CD4-positive, CD25-positive, alpha-beta regulatory T cell (primary cell): ENCODE results near the gene OPHN1. TPM values are rescaled to one million over a fixed set of nuclear protein-coding genes. Genes with fewer than 3 reads are reported as not detected.

ENCODE experiments used
- ATAC-seq, 2 donors: fragments of 150-1000 bp; cut with Tn5 transposase; one replicate each; pipeline ENCODE4 v1.10.0; 2021; ENCODE audit warnings: low read depth in 2 of 2, moderate number of reproducible peaks in 2 of 2, moderate library complexity in 1 of 2
- DNase-seq, 3 donors: peaks; one replicate each; pipeline versions ENCODE4 v3.0.0 to v3.0.0-alpha.2; 2012 to 2022; ENCODE audit warnings: mixed read lengths in 1 of 3
- H3K27ac ChIP-seq: one replicate; pipeline ENCODE4 v1.7.0; 2013; ENCODE audit warnings: mild to moderate bottlenecking, low read length; ENCODE audit not compliant: insufficient read depth, poor library complexity, severe bottlenecking
- H3K27me3 ChIP-seq: one replicate; pipeline ENCODE4 v1.7.0; 2013; ENCODE audit warnings: low read length; ENCODE audit not compliant: control insufficient read depth, insufficient read depth
- H3K36me3 ChIP-seq: one replicate; pipeline ENCODE4 v1.7.0; 2013; ENCODE audit warnings: mild to moderate bottlenecking, low read length, moderate library complexity; ENCODE audit not compliant: control insufficient read depth, insufficient read depth
- H3K4me1 ChIP-seq: 2 replicates; pipeline ENCODE4 v1.7.0; 2013; ENCODE audit warnings: mild to moderate bottlenecking, low read length; ENCODE audit not compliant: insufficient read depth, control insufficient read depth, poor library complexity, severe bottlenecking
- H3K4me3 ChIP-seq: one replicate; pipeline ENCODE4 v1.7.0; 2013; ENCODE audit warnings: low read depth, mild to moderate bottlenecking, low read length, moderate library complexity
- H3K9me3 ChIP-seq, 2 experiments: 1 replicate in 1 of 2; 2 replicates in 1 of 2; pipeline ENCODE4 v1.7.0; 2013; ENCODE audit warnings: low read length in 2 of 2, mild to moderate bottlenecking in 1 of 2, moderate library complexity in 1 of 2; ENCODE audit not compliant: control insufficient read depth in 2 of 2
- H3K27ac Mint-ChIP-seq, 3 donors: one replicate each; pipeline ENCODE4 v1.8.0; 2020 to 2022; ENCODE audit warnings: mild to moderate bottlenecking in 3 of 3, mixed read lengths in 3 of 3, moderate library complexity in 2 of 3
- H3K27me3 Mint-ChIP-seq: one replicate; pipeline ENCODE4 v1.8.0; 2022; ENCODE audit warnings: mild to moderate bottlenecking, mixed read lengths
- H3K36me3 Mint-ChIP-seq: one replicate; pipeline ENCODE4 v1.8.0; 2020; ENCODE audit warnings: mixed read lengths
- H3K4me1 Mint-ChIP-seq, 4 donors: one replicate each; pipeline ENCODE4 v1.8.0; 2020 to 2022; ENCODE audit warnings: mixed read lengths in 4 of 4, mild to moderate bottlenecking in 1 of 4
- H3K4me3 Mint-ChIP-seq, 4 donors: one replicate each; pipeline ENCODE4 v1.8.0; 2020 to 2022; ENCODE audit warnings: mild to moderate bottlenecking in 4 of 4, mixed read lengths in 4 of 4, moderate library complexity in 3 of 4
- H3K9me3 Mint-ChIP-seq, 7 donors: one replicate each; pipeline ENCODE4 v1.8.0; 2020 to 2022; ENCODE audit warnings: mixed read lengths in 7 of 7, mild to moderate bottlenecking in 3 of 7, moderate library complexity in 2 of 7
- polyA plus RNA-seq, 4 donors: library from polyadenylated mRNA; unstranded; fragments of 300-500 nt; fragmentation: Illumina TruSeq; gene quantifications; one replicate each; pipeline ENCODE4 v1.2.3, GENCODE V29; 2021
- total RNA-seq: library from RNA; stranded (reverse); gene quantifications from one replicate; pipeline ENCODE4 v1.2.3, GENCODE V29; 2022

The OPHN1 gene
- total and polyA plus RNA-seq, 5 donors from 2014 or later, result 0.15 TPM; not detected in 4

- Histone ChIP-seq H3K27me3 (no peaks in the 10 kb centered on the region), H3K27ac (no peak overlapping the region), H3K36me3 (no peaks in the 10 kb centered on the region), H3K4me1 (no peaks in the 10 kb centered on the region), H3K4me3 (no peak overlapping the region), H3K9me3 (no peaks in the 10 kb centered on the region)
- Mint-ChIP-seq H3K4me3 (no peak overlapping the region), H3K27ac (no peak overlapping the region), H3K9me3 (no peaks in the 10 kb centered on the region), H3K27me3 (no peaks in the 10 kb centered on the region), H3K36me3 (no peaks in the 10 kb centered on the region), H3K4me1 (no peaks in the 10 kb centered on the region)
- DNase-seq (no peak), ATAC-seq (no peak)
These were observed 128.7 kb downstream of the OPHN1 start for GRCh38 chrX:68304602-68305001.

DNA sequence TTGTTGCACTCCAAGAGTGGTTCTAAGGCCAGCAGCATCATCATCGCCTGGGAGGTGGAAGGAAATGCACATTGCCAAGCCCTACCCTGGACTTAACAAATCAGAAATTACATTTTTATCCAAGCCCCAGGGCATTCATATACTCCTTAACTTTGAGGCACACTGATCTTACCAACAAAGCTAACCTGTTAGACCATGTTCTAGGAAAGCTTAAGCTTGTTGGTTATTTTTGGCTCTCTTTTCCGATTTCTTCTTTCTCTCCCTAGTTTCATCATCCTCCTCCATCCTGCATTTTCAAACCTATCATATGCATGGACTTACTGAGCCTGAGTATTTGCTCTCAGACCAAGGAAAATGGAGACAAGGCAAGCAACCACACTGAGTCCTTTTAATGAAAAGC lies 133.4 kb downstream of the OPHN1 start:
- DNase-seq (no peak), ATAC-seq (no peak)
- no peak overlapping the region for H3K27ac Mint-ChIP-seq
- H3K4me3 Mint-ChIP-seq, result no peak overlapping the region
- H3K27me3 Mint-ChIP-seq, result no peaks in the 10 kb centered on the region
- Histone ChIP-seq H3K27ac (no peak overlapping the region), H3K9me3 (no peaks in the 10 kb centered on the region), H3K36me3 (no peaks in the 10 kb centered on the region), H3K4me3 (no peak overlapping the region), H3K4me1 (no peaks in the 10 kb centered on the region), H3K27me3 (no peaks in the 10 kb centered on the region)
- no peaks in the 10 kb centered on the region for H3K36me3 Mint-ChIP-seq
- no peaks in the 10 kb centered on the region for H3K4me1 Mint-ChIP-seq
- H3K9me3 Mint-ChIP-seq, result no peaks in the 10 kb centered on the region

DNA sequence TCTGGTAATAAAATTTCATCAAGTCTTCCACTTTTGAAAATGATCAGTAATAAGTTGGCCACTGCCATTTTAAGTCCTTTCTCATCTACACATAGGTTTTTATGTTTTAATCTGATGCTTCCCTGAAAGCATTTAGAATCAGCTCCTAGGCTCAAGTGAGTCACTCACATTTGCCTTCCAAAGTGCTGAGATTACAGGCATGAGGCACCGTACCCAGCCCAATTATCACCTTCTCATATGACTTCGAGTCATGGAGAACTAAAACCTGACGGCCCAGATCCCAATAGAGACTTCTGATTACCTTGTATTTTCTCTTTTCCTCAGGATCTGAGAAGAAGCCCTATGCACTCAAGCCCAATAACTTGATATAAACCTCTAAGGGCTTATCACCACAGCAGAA lies 140.8 kb downstream of the OPHN1 start:
- Histone ChIP-seq H3K4me1 (no peaks in the 10 kb centered on the region), H3K27me3 (no peaks in the 10 kb centered on the region), H3K27ac (no peak overlapping the region), H3K36me3 (no peaks in the 10 kb centered on the region), H3K4me3 (no peak overlapping the region), H3K9me3 (no peaks in the 10 kb centered on the region)
- Mint-ChIP-seq H3K9me3 (peaks cover 0 to 3% (median 0%) of the 10 kb centered on the region in 7 donors), H3K36me3 (no peaks in the 10 kb centered on the region), H3K27ac (no peak overlapping the region), H3K4me1 (no peaks in the 10 kb centered on the region), H3K4me3 (no peak overlapping the region), H3K27me3 (no peaks in the 10 kb centered on the region)
- ATAC-seq (no peak), DNase-seq (no peak)

GRCh38 chrX:68288127-68288526 lies 145.2 kb downstream of the OPHN1 start:
- Histone ChIP-seq H3K27ac (no peak overlapping the region), H3K9me3 (no peaks in the 10 kb centered on the region), H3K4me3 (no peak overlapping the region), H3K27me3 (no peaks in the 10 kb centered on the region), H3K4me1 (no peaks in the 10 kb centered on the region), H3K36me3 (no peaks in the 10 kb centered on the region)
- no peak overlapping the region for H3K4me3 Mint-ChIP-seq
- ATAC-seq (no peak), DNase-seq (no peak)
- H3K4me1 Mint-ChIP-seq, result no peaks in the 10 kb centered on the region
- no peaks in the 10 kb centered on the region for H3K36me3 Mint-ChIP-seq
- H3K27ac Mint-ChIP-seq, result no peak overlapping the region
- no peaks in the 10 kb centered on the region for H3K27me3 Mint-ChIP-seq
- peaks cover 0 to 4% (median 0%) of the 10 kb centered on the region in 7 donors for H3K9me3 Mint-ChIP-seq

DNA sequence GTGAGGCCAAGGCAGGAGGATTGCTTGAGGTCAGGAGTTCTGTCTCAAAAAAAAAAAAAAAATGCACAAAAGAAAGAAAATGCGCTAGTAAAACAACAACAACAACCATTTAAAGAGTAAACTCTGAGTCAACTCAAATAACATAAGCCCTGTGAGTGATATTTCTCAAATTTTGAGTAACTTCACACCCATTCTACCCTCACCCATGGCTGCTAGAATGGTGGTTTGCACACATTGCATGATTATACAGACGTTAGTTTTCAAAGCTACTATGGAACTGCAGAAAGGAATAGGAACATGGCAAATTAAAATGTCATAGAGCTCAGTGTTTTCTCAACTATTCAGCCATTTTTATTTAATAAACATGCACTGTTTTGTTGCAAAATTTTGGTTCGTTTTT lies 145.9 kb downstream of the OPHN1 start:
- Histone ChIP-seq H3K9me3 (no peaks in the 10 kb centered on the region), H3K27ac (no peak overlapping the region), H3K4me3 (no peak overlapping the region), H3K36me3 (no peaks in the 10 kb centered on the region), H3K4me1 (no peaks in the 10 kb centered on the region), H3K27me3 (no peaks in the 10 kb centered on the region)
- Mint-ChIP-seq H3K27ac (peak overlapping the region in 1 of 3 donors; percentile 80), H3K4me1 (no peaks in the 10 kb centered on the region), H3K27me3 (no peaks in the 10 kb centered on the region), H3K9me3 (peaks cover 0 to 4% (median 0%) of the 10 kb centered on the region in 7 donors), H3K36me3 (no peaks in the 10 kb centered on the region), H3K4me3 (no peak overlapping the region)
- ATAC-seq (no peak), DNase-seq (no peak)

DNA sequence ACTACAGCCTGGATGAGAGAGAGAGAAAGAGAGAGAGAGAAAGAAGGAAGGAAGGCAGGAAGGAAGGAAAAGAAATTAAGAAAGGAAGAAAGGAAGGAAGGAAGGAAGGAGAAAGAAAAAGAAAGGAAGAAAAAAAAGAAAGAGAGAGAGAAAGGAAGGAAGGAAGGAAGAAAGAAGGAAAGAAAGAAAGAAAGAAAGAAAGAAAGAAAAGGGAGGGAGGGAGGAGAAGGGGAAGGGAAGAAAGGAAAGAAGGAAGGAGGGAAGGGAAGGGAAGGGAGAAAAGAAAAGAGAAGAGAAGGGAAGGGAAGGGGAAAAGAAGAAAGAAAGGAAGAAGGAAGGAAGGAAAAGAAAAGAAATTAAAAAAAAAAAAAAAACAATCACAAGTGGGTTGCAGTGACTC lies 146.3 kb downstream of the OPHN1 start:
- Histone ChIP-seq H3K4me1 (no peaks in the 10 kb centered on the region), H3K9me3 (no peaks in the 10 kb centered on the region), H3K4me3 (no peak overlapping the region), H3K36me3 (no peaks in the 10 kb centered on the region), H3K27me3 (no peaks in the 10 kb centered on the region), H3K27ac (no peak overlapping the region)
- H3K9me3 Mint-ChIP-seq, result peaks cover 0 to 4% (median 0%) of the 10 kb centered on the region in 7 donors
- ATAC-seq, result no peak
- no peaks in the 10 kb centered on the region for H3K36me3 Mint-ChIP-seq
- H3K27me3 Mint-ChIP-seq, result no peaks in the 10 kb centered on the region
- no peaks in the 10 kb centered on the region for H3K4me1 Mint-ChIP-seq
- DNase-seq, result no peak
- no peak overlapping the region for H3K4me3 Mint-ChIP-seq
- no peak overlapping the region for H3K27ac Mint-ChIP-seq

- DNase-seq (no peak), ATAC-seq (no peak)
- H3K4me1 Mint-ChIP-seq, result no peaks in the 10 kb centered on the region
- no peak overlapping the region for H3K27ac Mint-ChIP-seq
- no peaks in the 10 kb centered on the region for H3K27me3 ChIP-seq
- H3K36me3 ChIP-seq, result no peaks in the 10 kb centered on the region
- H3K9me3 ChIP-seq, result no peaks in the 10 kb centered on the region
- no peak overlapping the region for H3K27ac ChIP-seq
- H3K4me3 ChIP-seq, result no peak overlapping the region
- peaks cover 0 to 4% (median 0%) of the 10 kb centered on the region in 7 donors for H3K9me3 Mint-ChIP-seq
- no peaks in the 10 kb centered on the region for H3K4me1 ChIP-seq
- H3K4me3 Mint-ChIP-seq, result no peak overlapping the region
- H3K27me3 Mint-ChIP-seq, result no peaks in the 10 kb centered on the region
- H3K36me3 Mint-ChIP-seq, result no peaks in the 10 kb centered on the region
These were observed 147.2 kb downstream of the OPHN1 start for GRCh38 chrX:68286076-68286475.

- H3K9me3 Mint-ChIP-seq, result peaks cover 0 to 6% (median 0%) of the 10 kb centered on the region in 7 donors
- ATAC-seq, result no peak
- DNase-seq, result peak in 1 of 3 donors; percentile 1
- H3K4me1 Mint-ChIP-seq, result no peaks in the 10 kb centered on the region
- no peaks in the 10 kb centered on the region for H3K9me3 ChIP-seq
- H3K27ac ChIP-seq, result no peak overlapping the region
- no peaks in the 10 kb centered on the region for H3K36me3 Mint-ChIP-seq
- no peaks in the 10 kb centered on the region for H3K27me3 ChIP-seq
- no peaks in the 10 kb centered on the region for H3K27me3 Mint-ChIP-seq
- H3K36me3 ChIP-seq, result no peaks in the 10 kb centered on the region
- H3K27ac Mint-ChIP-seq, result no peak overlapping the region
- H3K4me3 Mint-ChIP-seq, result no peak overlapping the region
- no peak overlapping the region for H3K4me3 ChIP-seq
- no peaks in the 10 kb centered on the region for H3K4me1 ChIP-seq
These were observed 148.9 kb downstream of the OPHN1 start for GRCh38 chrX:68284281-68284904.
